Measurements from ENCODE around the gene HFM1. TPM values are rescaled to one million over a fixed set of nuclear protein-coding genes. Genes with fewer than 3 reads are reported as not detected.
"Not testable (repeated sequence)": the region's sequence is repeated elsewhere in the genome, so short reads cannot be mapped to it uniquely, and the experiment has no call there.

Gene HFM1
- total RNA-seq, 1 donor from 2014 or later = 7.1 TPM

GRCh38 chr1:91311672-91312071 lies 93.0 kb downstream of the HFM1 start:
- Mint-ChIP-seq H3K27me3 (no peaks in the 10 kb centered on the region), H3K4me3 (no peak overlapping the region), H3K27ac (no peak overlapping the region), H3K36me3 (peaks cover 17% of the 10 kb centered on the region), H3K4me1 (ENCODE audit: unreplicated experiment) (no peaks in the 10 kb centered on the region), H3K9me3 (peaks cover 7% of the 10 kb centered on the region)
- TF ChIP-seq CTCF (conservative IDR thresholded peaks at IDR 0.05) = no peak
- no peak for DNase-seq (ENCODE audit: extremely low spot score, unreplicated experiment)

GRCh38 chr1:91308544-91308943 lies 96.1 kb downstream of the HFM1 start:
- no peak for DNase-seq (ENCODE audit: extremely low spot score, unreplicated experiment)
- H3K4me1 Mint-ChIP-seq (ENCODE audit: unreplicated experiment) = no peaks in the 10 kb centered on the region
- no peak for TF ChIP-seq CTCF (conservative IDR thresholded peaks at IDR 0.05)
- H3K36me3 Mint-ChIP-seq = peaks cover 17% of the 10 kb centered on the region
- no peak overlapping the region for H3K4me3 Mint-ChIP-seq
- no peaks in the 10 kb centered on the region for H3K27me3 Mint-ChIP-seq
- peaks cover 7% of the 10 kb centered on the region for H3K9me3 Mint-ChIP-seq
- no peak overlapping the region for H3K27ac Mint-ChIP-seq

- no peaks in the 10 kb centered on the region for H3K4me1 Mint-ChIP-seq (ENCODE audit: unreplicated experiment)
- H3K9me3 Mint-ChIP-seq = peaks cover 14% of the 10 kb centered on the region
- no peak for DNase-seq (ENCODE audit: extremely low spot score, unreplicated experiment)
- no peaks in the 10 kb centered on the region for H3K27me3 Mint-ChIP-seq
- H3K27ac Mint-ChIP-seq = no peak overlapping the region
- no peak overlapping the region for H3K4me3 Mint-ChIP-seq
- peaks cover 15% of the 10 kb centered on the region for H3K36me3 Mint-ChIP-seq
- TF ChIP-seq CTCF (conservative IDR thresholded peaks at IDR 0.05) = no peak
These were observed 96.7 kb downstream of the HFM1 start for GRCh38 chr1:91307784-91308409.

GRCh38 chr1:91303165-91303564 lies 101.5 kb downstream of the HFM1 start:
- DNase-seq (ENCODE audit: extremely low spot score, unreplicated experiment) = no peak
- Mint-ChIP-seq H3K9me3 (peaks cover 13% of the 10 kb centered on the region), H3K4me3 (no peak overlapping the region), H3K27ac (no peak overlapping the region), H3K27me3 (no peaks in the 10 kb centered on the region), H3K36me3 (peaks cover 5% of the 10 kb centered on the region), H3K4me1 (ENCODE audit: unreplicated experiment) (no peaks in the 10 kb centered on the region)
- no peak for TF ChIP-seq CTCF (conservative IDR thresholded peaks at IDR 0.05)

GRCh38 chr1:91288843-91289553 lies 115.6 kb downstream of the HFM1 start:
- H3K4me1 Mint-ChIP-seq (ENCODE audit: unreplicated experiment) = not testable (repeated sequence)

GRCh38 chr1:91286962-91287317 lies 117.7 kb downstream of the HFM1 start:
- DNase-seq (ENCODE audit: extremely low spot score, unreplicated experiment); H3K9me3 Mint-ChIP-seq; H3K27ac Mint-ChIP-seq; H3K4me3 Mint-ChIP-seq; H3K27me3 Mint-ChIP-seq; H3K36me3 Mint-ChIP-seq; H3K4me1 Mint-ChIP-seq (ENCODE audit: unreplicated experiment): not testable (repeated sequence)

More at GRCh38 chr1:91288843-91289553, 115.6 kb downstream of the HFM1 start:
- H3K27me3 Mint-ChIP-seq; H3K9me3 Mint-ChIP-seq; H3K27ac Mint-ChIP-seq; H3K4me3 Mint-ChIP-seq; H3K36me3 Mint-ChIP-seq; DNase-seq (ENCODE audit: extremely low spot score, unreplicated experiment): not testable (repeated sequence)

GRCh38 chr1:91286259-91286961 lies 118.2 kb downstream of the HFM1 start:
- DNase-seq (ENCODE audit: extremely low spot score, unreplicated experiment); H3K4me1 Mint-ChIP-seq (ENCODE audit: unreplicated experiment); H3K4me3 Mint-ChIP-seq; H3K27me3 Mint-ChIP-seq; H3K9me3 Mint-ChIP-seq; H3K27ac Mint-ChIP-seq; H3K36me3 Mint-ChIP-seq: not testable (repeated sequence)
